AG09309 (cell line): ENCODE data around the gene CEP41.

ENCODE experiments used
- DNase-seq: peaks from one replicate; pipeline ENCODE4 v3.0.0-alpha.2; 2010; ENCODE audit warnings: low read depth
- H3K4me3 ChIP-seq: 2 replicates; pipeline ENCODE4 v1.5.1; 2011; ENCODE audit warnings: mild to moderate bottlenecking, low read depth, low read length, moderate library complexity; ENCODE audit not compliant: control insufficient read depth
- CTCF ChIP-seq: IDR thresholded peaks from 2 replicates; pipeline ENCODE4 v1.5.1; 2011; ENCODE audit warnings: mild to moderate bottlenecking, low read depth, low read length, inconsistent platforms; ENCODE audit not compliant: insufficient read depth, control insufficient read depth; ENCODE audit errors: missing control alignments

Gene CEP41

GRCh38 chr7:130384371-130384801 lies 56.4 kb downstream of the CEP41 start:
- H3K4me3 ChIP-seq = no peak overlapping the region
- no peak for DNase-seq
- TF ChIP-seq CTCF = no peak

- no peak for DNase-seq
- no peak for TF ChIP-seq CTCF
- H3K4me3 ChIP-seq = no peak overlapping the region
Measured at GRCh38 chr7:130383187-130383980, 57.4 kb downstream of the CEP41 start.

- no peak for TF ChIP-seq CTCF
- H3K4me3 ChIP-seq = no peak overlapping the region
- DNase-seq = no peak
Measured at GRCh38 chr7:130381468-130382312, 59.1 kb downstream of the CEP41 start.

- no peak overlapping the region for H3K4me3 ChIP-seq
- no peak for DNase-seq
- TF ChIP-seq CTCF = no peak
Measured at GRCh38 chr7:130380861-130381455, 59.9 kb downstream of the CEP41 start.

- H3K4me3 ChIP-seq = no peak within 1 kb of the TSS
- no peak for TF ChIP-seq CTCF
- no peak for DNase-seq
Measured at GRCh38 chr7:130379921-130380860, 60.6 kb downstream of the CEP41 start, which contains the start of gene CPA1. Gene CPA1 (plus strand): TSS chr7:130380494. CDS start chr7:130380521, 27 bp downstream.
